Stimulated activated CD8-positive, alpha-beta memory T cell treated with anti-CD3 and anti-CD28 coated beads, Interleukin-15, amount 100 ng/mL, for 1 hour (primary cell): ENCODE data around the gene ZBTB16.

Source experiments
- DNase-seq: peaks from one replicate; pipeline ENCODE4 v3.0.0-alpha.2; 2020; ENCODE audit warnings: low read depth

Gene ZBTB16

DNA sequence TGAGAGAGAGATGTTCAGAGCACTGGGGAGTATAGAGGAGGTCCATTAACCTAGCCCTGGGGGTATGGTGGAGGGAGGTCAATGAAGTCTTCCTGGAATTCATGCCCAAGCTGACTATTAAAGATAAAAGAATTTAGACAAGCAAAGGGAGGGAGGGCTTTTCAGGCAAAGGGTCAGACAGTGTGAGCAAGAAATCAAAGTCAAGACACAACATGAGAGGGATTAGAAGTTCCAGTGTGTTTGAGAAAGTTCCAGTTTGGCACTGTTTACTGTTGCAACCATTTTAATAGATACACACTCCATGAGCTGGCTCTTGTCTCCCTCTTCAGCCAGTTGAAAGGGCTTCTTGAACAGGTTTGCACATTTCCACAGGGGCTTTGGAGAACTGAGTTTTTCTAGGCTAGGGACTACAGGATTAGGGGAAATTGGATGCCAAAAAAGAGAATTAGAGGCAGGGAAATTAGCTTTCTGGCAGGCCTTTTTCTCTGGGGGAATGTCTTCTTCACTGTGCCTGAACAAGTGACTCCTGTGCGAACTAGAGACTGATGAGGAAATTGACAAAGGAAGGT is 222.0 kb downstream of the ZBTB16 start:
- DNase-seq: no peak

DNA sequence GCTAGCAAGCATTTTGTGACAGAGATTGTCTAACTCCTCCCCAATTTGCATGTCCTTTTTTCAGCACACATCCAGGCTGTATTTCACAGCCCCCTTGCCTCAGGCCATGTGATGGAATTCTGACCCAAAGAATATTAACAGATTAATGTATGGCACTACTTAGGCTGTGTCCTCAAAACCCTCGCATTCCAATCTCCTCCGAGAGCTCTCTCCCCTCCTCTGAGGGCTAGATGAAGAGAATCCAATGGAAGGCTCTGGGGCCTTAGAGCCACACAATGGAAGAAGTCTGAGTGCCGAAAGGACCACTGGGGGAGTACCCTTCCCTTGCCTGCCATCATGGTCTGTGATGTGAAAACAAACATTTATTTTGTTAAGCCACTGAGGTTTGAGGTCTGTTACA is 223.0 kb downstream of the ZBTB16 start:
- no peak for DNase-seq

DNA sequence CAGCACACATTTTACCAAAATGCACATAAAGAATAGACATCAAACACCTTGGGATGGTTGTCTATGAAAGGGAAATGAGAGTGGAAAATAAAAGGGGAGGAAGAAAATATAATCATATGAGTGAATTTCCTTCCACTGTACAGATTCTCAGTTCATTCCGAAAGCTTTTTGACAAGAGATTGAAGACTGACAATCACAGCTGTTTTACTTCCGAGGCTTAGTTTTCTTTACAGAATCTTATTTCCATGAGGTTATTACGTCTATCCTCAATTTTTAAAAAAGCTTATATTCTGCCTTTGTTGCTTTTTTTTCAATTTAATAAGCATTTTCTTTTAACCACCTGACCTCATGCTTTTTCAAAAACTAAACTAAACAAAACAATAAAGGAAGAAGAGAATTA is 223.9 kb downstream of the ZBTB16 start:
- DNase-seq: no peak

DNA sequence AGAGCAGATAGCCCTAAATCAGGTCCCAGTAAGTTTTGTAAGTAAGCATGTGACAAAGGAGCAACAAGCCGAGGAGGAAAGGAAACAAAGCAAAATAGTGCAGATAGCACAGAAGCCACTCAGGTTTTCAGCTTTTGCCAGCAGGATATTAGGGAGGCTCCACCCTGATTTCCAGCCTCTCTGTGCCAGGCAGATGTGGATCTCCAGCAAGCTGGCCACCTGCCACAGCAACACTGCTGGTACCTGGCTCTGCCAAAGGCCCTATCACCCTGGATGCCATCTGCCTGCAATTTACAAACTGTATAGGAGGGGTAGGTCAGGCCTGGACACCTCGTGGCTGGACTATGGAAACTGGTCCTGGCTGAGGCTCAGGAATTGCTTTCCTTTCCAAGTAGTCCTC is 224.5 kb downstream of the ZBTB16 start:
- no peak for DNase-seq

DNA sequence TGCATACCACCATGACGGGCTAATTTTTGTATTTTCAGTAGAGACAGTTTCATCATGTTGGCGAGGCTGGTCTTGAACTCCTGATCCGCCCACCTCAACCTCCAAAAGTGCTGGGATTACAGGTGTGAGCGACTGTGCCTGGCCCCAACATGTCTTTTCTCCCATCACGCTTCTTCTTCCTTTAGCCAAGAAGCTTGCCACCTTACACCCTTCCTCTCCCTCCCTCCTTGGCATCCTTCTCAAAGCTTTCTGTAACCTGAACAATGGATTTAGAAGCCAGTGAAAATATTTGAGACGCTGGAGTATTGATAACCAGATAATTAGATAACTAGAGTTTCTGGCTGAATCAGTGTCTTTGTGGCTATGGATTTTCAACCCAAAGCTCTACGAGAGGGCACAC is 225.4 kb downstream of the ZBTB16 start:
- DNase-seq: no peak

DNA sequence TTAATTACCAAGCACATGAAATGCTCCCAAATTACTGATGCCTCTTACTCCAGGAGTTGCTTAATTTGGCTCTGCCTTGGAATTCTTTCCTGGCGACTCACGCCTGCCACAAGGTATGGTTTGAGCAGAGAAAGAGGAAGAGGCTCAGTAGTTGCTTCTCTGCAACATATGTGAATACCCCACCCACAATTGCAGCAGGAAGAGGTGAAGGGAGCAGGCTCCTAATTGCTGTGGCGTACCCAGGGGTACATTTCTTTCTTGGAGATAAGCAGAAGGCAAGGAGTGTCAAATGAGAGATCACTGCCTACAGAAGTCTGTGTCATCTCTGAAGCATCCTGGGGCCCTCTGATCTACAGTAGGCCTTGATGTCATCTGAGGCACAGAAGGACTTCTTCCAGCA is 226.1 kb downstream of the ZBTB16 start:
- DNase-seq: no peak

DNA sequence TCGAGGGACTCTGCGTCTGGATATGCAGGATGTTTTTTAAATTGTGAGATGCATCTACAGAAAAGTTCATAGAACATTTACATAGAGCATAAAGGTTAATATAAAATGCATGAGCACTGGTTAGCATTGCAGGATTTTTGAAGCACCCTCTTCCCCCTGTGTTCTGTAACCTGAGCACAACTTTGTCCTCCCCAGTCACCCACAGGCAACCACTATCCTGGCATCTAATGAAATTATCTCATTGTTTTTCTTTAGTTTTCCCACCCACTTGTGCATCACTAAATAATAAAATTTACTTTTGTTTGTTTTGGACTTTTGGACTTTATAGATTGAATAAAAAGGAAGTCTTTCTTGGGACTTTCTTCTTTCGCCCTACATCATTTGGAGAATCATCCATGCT is 226.7 kb downstream of the ZBTB16 start:
- no peak for DNase-seq

DNA sequence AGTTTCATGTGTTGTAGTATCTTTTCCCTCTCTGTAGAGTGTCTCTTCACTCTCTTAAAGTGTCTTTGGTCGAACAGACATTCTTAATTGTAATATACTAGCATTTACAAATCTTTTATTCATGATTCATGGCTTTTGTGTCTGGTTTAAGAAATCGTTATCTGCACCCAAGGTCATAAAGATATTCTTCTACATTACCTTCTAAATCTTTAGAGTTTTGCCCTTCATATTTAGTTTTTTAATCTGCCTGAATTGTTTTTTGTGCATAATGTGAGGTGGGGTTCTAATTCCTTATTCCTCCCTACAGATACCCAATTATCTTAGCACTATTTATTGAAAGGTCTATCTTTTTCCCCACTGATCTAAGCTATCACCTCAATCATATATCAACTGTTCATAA is 227.6 kb downstream of the ZBTB16 start:
- DNase-seq: no peak

DNA sequence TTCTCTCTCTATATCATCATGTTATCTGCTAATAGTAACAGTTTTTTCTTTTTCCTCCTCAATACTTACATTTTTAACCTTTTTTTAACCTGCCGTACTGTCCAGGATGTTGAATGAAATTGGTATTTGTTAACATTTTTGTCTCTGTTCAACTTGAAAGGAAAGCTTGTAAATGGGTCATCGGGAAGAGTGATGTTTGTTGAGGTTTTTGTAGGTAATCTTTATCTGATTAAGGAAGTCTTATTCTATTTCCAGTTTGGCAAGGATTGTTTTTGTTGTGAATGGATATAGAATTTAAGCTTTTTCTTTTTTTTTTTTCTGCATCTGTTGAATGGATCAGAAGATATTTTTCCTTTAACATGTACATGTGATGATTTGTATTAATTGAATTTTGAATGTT is 228.6 kb downstream of the ZBTB16 start:
- no peak for DNase-seq

DNA sequence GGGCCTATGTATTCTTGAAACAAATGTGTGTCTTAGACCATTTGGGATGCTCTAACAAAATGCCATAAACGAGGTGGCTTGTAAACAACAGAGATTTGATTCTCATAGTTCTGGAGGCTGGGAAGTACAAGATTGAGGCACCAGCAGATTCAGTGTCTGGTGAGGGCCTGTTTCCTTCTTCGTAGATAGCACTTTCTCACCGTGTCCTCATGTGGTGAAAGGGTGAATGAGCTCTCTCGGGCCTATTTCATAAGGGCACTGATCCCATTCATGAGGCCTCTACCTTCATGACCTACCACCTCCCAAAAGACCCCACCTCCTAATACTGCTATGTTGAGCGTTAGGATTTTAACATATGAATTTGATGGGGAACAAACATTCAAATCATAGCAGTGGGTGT is 230.3 kb downstream of the ZBTB16 start:
- DNase-seq: no peak

DNA sequence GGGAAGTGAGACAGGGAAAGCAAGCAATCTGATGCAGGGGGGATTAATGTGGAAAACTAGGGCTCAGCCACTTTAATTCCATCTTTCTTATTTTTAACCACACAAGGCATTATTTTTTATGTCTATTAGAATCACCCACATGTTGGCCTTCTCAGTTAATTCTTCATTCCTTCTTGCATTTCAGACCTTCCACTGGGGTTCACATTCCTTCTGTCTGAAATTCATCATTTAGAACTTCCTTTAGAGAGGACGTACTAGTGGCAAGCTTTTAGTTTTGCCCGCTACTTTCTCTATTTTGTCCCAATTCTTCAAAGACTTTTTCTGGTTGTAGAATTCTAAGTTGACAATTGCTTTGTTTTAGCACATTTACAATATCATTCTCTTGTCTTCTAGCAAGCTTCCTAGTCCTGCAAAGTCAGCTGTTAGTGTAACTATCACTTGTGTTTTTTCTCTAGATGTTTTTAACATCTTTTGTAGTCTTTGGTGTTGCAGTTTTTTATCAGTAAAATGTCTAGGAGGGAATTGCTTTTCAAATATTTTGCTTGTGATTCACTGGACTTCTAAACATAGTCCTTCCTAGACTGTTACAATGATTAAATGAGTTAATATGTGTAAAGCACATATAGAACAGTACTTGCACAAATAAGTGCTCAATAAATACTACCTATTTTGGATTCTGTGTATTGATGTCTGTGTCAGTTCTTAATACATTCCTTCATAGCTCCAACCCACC is 231.2 kb downstream of the ZBTB16 start:
- DNase-seq: no peak

DNA sequence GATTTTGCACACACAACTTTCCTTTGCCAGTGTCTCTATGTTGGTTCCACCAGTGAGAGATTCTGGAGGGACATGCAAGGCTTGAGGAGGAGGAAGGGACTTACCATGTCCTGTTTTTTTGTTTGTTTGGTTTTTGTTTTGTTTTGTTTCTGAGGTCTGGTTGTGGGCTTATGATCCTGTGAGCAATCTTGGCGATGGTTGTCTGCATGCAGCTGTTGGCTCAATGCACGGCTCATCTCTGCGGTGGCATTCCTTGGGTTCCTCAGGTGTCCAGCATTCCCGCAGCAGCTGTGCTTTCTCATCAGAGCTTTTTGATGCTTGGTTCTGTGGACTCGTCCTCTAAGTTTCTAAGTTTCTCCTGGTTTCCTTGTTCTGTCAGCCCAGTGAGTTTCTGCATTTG is 231.9 kb downstream of the ZBTB16 start:
- no peak for DNase-seq

DNA sequence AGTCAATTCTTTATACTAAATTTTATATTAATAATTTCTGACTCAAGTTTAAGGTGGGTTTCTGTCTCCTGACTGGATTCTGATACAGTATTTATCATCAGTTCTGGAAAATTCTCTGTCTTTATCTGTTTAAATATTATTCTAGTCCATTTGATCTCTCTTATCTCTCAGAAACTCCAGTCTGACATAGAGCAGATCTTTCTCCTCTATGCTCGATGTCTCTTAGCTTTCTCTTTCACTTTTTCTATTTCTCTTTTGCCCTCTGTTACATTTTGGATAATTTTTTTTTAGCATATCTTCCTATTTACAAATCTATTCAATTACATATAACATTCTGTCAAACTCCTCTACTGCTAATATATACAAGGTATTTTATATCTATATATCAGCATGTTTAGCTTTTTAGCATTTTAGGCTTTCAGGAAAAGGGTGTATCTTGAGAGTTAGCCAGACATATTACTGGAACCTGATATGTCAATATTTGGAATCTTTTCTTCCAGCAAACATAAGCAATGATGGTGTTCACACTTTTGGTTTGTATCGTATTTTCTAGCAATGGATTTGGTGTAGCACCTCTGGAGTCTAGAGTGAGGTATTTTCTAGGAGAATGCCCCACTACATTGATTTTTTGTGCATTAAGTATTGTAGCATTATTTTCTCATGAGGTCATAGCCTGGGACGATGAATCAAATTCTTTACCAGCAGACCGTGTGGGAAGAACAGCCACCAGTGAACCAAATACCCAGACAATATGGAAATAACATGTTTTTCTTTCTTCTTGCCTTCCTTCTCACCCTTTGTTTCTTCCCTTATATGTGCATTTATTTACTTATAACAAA is 232.6 kb downstream of the ZBTB16 start:
- DNase-seq: no peak

DNA sequence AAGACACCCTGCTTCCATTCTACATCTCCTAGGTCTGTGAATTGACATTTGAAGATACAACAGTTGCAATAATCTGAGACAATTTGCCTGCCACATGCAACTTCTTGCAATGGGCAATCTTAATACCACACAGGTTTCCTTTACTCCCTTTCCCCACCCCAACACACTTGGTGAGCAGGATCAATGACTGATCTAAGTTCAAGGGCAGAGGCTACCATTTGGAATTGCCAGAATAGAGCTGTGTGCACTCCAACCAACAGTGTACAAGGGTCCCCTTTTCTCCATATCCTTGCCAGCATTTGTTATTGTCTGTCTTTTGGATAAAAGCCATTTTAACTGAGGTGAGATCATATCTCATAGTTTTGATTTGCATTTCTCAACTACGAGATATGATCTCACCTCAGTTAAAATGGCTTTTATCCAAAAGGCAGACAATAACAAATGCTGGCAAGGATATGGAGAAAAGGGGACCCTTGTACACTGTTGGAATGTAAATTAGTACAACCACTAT is 233.7 kb downstream of the ZBTB16 start:
- DNase-seq: no peak

DNA sequence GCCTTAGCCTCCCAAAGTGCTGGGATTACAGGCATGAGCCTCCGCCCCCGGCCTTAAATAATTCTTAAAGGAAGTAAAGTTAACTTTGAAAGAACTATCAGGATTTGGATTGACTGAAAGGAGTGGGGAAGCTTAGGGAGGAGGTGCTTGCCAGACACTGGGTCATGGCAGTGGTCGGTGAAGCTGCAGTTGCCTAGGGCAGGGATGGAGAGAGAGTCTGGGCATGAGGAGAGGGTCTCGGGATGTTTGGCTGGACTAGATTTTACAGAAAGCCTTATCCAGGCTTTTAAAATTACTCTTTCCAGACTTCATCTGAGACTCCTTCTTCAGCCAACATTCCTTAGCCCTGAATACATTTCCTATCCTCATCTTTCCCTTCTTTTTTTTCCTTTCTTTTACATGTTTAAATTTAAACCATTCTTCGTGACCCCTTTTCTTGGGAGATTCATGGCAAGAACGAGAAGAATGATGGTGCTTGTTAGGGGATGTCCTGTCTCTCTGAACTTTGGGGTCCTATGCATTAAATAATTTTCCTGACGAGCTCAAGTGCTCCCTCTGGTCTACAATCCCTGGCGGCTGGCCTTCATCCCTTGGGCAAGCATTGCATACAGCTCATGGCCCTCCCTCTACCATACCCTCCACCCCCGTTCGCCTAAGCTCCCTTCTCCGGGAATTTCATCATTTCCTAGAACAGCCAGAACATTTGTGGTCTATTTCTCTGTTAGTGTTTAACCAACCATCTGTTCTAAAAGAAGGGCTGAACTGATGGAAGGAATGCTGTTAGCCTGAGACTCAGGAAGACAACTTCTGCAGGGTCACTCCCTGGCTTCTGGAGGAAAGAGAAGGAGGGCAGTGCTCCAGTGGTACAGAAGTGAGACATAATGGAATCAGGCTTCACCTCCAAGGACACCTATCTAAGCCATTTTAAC is 236.4 kb downstream of the ZBTB16 start, which contains the start of gene NNMT:
TSS of gene NNMT (plus strand) at position 724 of the 929 bp plus-strand sequence. CDS start at position 882, 158 bp downstream.
- no peak for DNase-seq

DNA sequence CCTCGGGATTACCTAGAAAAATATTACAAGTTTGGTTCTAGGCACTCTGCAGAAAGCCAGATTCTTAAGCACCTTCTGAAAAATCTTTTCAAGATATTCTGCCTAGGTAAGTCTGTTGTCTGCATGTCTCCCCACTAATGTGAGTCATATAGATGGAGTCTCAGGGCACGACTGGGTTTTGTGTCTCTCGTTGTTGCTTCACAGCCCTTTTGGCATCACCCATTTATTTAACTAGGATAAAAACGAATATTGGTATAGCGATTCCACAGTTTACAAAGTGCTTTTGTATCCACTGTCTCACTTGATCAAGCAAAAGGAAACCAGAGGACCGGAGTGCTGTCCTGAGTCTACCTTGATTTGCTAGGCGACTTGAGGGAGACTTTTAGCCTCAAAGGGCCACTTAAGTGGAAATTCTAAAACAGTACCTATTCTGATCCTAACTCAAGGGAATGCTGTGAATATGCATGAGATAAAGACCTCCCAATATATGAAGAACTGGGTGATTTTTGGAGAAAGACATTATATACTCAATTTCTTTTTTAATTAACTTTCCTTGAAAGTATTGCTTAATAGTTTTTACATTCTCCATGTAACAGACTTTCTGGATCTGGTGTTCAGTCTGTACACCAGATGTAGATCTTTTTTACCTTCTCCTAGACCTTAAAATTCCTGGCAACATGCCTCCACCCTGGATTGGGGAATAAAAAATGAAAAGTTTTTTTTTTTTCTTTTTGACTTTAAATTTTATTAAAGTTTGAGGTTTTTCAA is 237.3 kb downstream of the ZBTB16 start:
- no peak for DNase-seq

DNA sequence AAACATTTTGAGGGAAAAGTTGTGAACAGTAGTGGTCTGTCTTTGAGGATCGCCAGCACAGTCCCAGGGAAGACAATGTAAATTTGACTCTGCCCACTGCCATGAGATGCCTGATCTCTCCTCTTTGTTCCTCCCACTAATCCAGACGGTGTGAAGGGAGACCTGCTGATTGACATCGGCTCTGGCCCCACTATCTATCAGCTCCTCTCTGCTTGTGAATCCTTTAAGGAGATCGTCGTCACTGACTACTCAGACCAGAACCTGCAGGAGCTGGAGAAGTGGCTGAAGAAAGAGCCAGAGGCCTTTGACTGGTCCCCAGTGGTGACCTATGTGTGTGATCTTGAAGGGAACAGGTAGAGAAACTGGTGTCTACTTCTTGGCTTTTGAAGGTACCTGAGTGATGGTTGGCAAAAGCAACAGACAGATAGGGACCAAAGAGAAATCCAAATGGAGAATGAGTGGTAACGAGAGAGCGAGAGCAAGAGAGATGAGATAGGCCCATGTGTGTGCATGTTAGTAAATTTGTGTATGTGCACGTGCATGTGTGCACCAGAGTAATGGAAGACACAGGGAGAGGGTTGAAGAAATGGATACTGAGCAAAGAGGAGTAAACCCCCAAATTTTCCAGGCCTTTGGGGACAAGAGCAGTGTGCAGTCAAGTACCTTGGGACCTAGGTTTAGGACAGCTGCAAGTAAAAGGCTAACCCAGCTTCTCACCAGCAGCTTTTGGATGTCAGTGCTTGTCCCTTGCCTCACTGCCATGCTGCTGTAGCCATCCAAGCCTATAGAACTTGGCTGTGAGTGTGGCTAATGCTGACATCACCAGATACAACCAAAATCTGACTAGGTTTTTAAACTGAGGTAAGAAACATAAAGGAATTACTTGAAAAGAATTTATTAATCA is 238.5 kb downstream of the ZBTB16 start:
- DNase-seq: no peak

DNA sequence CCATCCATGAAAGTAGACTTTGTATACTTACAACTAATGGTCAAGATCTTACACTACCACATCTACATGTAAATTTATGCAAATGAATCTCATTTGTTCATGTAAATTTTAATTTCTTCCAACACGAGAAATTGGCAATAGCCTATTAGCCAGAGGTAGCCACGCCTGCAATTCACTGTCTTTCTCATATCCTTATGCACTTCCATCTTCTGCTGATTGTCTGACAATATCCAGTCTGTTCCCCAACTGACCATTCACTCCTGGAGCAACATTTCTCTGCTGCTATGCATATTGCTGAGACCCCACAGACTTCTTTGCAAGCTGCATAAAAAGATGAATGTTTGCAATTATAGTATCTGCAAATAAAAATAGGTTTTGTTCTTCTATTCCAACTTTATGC is 239.2 kb downstream of the ZBTB16 start:
- DNase-seq: no peak
